SK-N-SH (cell line): ENCODE results near the gene CACNG4.

ENCODE experiments used
- CTCF ChIP-seq: fragments of 200-600 bp; sonication (generic); IDR thresholded peaks from 2 replicates; pipeline ENCODE4 v1.6.1; 2017; ENCODE audit warnings: antibody characterized with exemption, mild to moderate bottlenecking, moderate library complexity
- FOXJ3 ChIP-seq: sonication (generic); formaldehyde crosslinking; IDR thresholded peaks from 2 replicates; pipeline ENCODE4 v1.5.1; 2020; ENCODE audit warnings: mild to moderate bottlenecking, missing genetic modification reagents
- MXI1 ChIP-seq: IDR thresholded peaks from 2 replicates; pipeline ENCODE4 v1.6.1; 2012; ENCODE audit warnings: mild to moderate bottlenecking, low read depth, low read length, improper control_type of control experiment
- POLR2AphosphoS5 ChIP-seq: IDR thresholded peaks from 2 replicates; pipeline ENCODE4 v1.6.1; 2012; ENCODE audit warnings: low read depth, low read length
- SIN3A ChIP-seq: IDR thresholded peaks from 2 replicates; pipeline ENCODE4 v1.6.1; 2012; ENCODE audit warnings: low read depth, mild to moderate bottlenecking, low read length, moderate library complexity, borderline replicate concordance
- SMC3 ChIP-seq: IDR thresholded peaks from 2 replicates; pipeline ENCODE4 v1.6.1; 2012; ENCODE audit warnings: low read depth, low read length, improper control_type of control experiment

- TF ChIP-seq SIN3A (no peak), CTCF (no peak), POLR2AphosphoS5 (no peak), FOXJ3 (no peak), SMC3 (no peak), MXI1 (no peak)
Measured at GRCh38 chr17:66980896-66981295, 16.4 kb downstream of the CACNG4 start.
